Kidney glomerular epithelial cell (primary cell): ENCODE data around the gene ASMTL.
"Not testable (repeated sequence)": the region's sequence is repeated elsewhere in the genome, so short reads cannot be mapped to it uniquely, and the experiment has no call there.

Experiments
- DNase-seq: peaks from one replicate; lab custom pipeline; 2025; lab: John Stamatoyannopoulos, UW

ASMTL gene

GRCh38 chrX:1481636-1482529, 29.2 kb upstream of the ASMTL start:
- DNase-seq, result no peak

DNA sequence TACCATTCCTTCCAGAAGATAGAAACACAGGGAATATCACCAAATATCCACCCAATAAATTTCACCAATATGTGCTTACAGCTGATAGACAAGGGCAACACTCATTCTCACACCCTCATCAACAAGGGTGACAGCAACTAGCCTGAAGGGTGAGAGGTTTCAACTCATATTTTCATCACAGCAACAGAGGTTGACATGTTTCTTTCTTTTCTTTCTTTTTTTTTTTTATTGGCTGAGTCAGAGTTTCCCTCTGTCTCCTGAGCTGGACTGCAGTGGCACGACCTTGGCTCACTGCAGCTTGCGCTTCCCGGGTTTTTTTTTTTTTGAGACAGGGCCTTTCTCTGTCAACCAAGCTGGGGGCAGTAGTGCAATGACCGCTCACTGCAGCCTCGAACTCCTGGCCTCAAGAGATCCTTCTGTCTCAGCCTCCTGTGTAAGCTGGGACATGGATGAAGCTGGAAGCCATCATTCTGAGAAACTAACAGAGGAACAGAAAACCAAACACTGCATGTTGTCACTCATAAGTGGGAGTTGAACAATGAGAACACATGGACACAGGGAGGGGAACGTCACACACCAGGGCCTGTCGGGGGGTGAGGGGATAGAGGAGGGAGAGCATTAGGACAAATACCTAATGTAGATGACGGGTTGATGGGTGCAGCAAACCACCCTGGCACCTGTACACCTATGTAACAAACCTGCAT, 27.5 kb upstream of the ASMTL start:
- DNase-seq, result no peak

- DNase-seq, result no peak
Measured at GRCh38 chrX:1477801-1478458, 25.2 kb upstream of the ASMTL start.

- no peak for DNase-seq
Measured at GRCh38 chrX:1477229-1477628, 24.5 kb upstream of the ASMTL start.

DNA sequence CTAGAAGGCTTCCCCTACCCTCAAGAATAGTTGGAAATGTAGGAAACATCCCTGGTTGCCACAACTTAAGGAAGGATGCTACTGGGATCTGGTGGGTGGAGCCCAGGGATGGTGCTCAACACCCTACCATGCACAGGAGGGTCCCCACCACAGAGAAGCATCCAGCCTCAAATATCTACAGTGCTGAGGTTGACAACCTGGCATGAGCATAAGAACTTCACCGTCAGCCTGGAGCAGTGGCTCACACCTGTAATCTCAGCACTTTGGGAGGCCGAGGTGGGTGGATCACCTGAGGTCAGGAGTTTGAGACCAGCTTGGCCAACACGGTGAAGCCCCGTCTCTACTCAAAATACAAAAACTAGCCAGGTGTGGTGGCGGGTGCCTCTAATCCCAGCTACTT, 24.0 kb upstream of the ASMTL start:
- DNase-seq, result no peak

DNA sequence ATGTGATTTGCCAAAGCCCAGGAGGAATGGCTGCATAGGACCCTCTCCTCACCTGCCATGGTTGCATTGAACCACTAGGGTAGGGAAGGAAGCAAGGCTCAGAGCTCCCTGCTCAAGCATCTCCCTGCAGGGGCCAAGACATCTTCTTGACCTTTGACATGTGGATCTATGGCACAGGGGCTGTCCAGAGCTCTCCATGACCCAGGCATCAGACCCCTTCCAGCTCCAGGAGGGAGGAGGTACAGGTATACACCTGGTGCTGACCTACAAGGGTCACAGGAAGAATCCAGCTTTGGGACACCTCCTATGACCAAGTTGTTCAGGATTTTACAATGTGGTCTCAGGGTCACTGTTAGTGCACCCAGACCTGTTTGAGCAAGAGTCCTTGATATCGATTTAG, 23.2 kb upstream of the ASMTL start:
- DNase-seq, result no peak

- no peak for DNase-seq
Measured at GRCh38 chrX:1475481-1475880, 22.8 kb upstream of the ASMTL start.

DNA sequence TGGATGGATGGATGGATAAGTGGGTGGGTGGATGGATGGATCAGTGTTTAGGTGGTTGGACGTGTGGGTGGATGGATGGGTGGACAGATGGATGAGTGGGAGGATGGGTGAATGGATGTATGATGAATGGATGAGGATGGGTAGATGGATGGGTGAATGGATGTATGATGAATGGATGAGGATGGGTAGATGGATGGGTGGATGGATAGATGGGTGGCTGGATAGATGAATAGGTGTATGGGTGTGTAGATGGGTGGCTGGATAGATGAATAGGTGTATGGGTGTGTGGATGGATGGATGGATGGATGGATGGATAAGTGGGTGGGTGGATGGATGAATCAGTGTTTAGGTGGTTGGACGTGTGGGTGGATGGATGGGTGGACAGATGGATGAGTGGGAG, 21.9 kb upstream of the ASMTL start:
- DNase-seq, result not testable (repeated sequence)

DNA sequence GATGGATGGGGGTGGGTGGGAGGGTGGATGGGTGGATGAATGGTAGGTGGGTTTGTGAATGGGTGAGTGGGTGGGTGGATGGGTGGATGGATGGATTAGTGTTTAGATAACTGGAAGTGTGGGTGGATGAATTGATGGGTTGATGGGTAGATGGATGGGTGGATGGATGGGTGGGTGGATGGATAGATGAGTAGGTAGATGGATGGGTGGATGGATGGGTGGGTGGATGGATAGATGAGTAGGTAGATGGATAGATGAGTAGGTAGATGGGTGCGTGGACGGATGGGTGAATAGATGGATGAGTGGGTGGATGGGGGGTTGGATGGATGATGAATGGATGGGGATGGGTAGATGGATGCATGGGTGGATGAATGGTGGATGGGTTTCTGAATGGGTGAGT, 20.3 kb upstream of the ASMTL start:
- no peak for DNase-seq

DNA sequence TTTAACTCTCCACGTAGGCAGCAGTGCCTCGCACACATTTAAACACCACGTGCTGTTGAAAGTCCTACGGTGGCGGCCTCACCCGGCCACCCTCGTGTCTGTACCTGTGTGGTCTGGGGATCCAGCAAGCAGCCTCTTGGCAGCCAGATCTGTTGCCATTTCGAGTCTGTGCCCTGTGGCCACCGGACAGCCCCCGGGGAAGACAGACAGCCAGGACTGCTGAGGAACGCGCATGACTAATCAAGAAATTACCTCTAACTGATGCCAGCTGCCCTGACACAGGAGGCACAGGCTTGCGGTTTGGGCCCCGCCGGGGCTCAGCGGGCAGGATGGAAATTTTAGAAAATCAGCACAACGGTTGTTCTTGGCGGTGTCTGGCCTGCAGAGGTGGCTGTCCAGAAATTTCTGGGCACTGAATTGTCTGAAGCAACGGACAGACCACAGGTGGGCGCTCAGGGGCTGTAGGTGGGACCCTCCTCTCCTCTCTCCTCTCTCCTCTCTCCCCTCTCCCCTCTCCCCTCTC, 15.6 kb upstream of the ASMTL start:
- peak; percentile 4 for DNase-seq

DNA sequence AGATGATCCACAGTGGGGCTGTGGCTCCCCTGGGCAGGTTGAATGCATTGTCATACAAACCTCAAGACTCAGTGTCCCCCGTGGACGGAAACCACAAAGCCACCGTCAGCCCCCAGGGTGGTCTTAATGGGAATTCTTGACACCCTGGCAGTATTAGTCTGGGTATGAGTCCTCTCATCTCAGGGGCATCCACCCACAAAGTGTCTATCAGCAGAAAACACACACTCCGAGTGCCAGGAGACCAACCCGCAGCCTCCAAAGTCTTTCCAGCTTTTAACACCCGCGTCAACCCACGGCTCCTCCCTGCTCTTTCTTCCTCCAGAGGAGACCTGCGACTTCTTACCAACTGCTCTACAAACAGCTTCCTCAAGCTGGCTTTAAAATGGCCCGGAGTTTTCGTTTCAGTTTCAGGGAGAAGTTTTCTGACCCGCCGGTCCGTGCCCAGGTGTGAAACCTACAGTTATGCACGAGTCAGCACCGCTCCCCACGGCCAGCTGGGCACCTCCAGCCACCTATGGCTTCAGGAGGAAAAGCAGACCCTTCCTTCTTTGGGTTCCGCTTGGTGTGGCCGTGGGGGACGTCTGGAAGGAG, 14.4 kb upstream of the ASMTL start:
- no peak for DNase-seq

GRCh38 chrX:1466232-1466661, 13.5 kb upstream of the ASMTL start:
- DNase-seq, result no peak

GRCh38 chrX:1465286-1466231, 12.8 kb upstream of the ASMTL start:
- no peak for DNase-seq

GRCh38 chrX:1464971-1465285, 12.2 kb upstream of the ASMTL start:
- no peak for DNase-seq

DNA sequence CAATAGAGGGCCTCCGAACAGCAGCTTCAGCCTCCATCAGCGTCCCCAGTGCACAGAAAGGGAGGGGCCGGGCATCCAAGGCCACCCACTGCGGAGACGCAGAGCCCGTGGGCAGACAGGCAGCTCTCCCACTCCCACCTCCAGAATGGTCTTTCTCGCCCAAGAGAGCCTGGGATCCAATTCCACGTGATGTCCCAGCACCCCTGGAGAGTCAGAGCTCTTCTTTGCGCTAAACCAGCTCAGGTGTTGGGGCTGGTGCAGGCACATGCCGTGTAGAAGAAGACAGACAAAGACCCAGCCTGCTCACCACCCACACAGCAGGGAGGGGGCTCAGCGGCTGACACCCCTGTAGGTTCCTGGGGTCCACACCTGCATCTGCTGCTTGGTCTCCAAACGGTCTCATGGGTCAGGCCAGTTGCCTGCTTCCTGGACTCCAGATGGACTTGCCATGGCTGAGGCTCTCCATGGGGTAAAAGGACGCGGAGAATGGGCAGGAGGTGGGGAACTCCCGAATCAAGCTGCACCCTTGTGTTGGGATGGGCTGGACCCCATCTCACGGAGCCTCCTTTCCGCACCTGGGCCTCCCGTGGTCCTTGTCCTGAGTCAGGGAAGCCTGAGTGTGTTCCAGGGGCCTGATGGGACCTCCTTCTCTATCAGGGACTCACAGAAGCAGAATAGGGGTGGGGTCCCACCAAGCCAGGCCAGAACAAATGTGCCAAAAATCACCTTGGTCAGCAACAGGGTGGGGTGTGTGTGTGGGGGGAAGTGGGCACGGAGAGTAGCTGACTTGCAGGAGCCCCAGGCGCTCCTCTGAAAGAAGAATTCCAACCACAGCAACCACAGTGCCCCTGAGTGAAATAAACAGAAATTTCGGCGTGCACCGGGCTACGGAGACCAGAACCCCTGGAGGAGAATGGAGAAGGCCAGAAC, 11.6 kb upstream of the ASMTL start:
- DNase-seq, result no peak

- DNase-seq, result no peak
Measured at GRCh38 chrX:1463581-1463980, 10.9 kb upstream of the ASMTL start.

GRCh38 chrX:1462596-1463251, 10.0 kb upstream of the ASMTL start:
- peak; percentile 27 for DNase-seq

- no peak for DNase-seq
Measured at GRCh38 chrX:1462110-1462509, 9.4 kb upstream of the ASMTL start.

DNA sequence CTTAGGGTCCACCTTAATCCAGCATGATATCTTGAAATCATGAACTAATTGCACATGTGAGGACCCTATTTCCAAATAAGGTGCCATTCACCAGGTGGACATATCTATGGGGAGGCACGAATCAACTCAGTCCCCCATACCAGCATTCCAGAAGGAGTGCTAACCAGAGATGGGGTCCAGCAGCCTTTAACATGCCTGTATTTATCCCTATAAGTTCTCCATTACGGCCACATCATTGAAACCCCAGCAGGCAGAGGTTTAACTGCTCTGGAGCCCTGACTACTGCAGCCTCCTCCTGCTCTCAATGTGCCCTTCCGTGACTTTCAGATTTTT, 3.2 kb upstream of the ASMTL start:
- no peak for DNase-seq
